HCT116 (cell line): ENCODE measurements around the gene SYNE3. TPM values are rescaled to one million over a fixed set of nuclear protein-coding genes. Genes with fewer than 3 reads are reported as not detected.

ENCODE experiments used
- ATAC-seq: fragments of 200-7000 bp; cut with Tn5 transposase; 2 replicates; pipeline ENCODE4 v1.9.1; 2020; ENCODE audit warnings: mild to moderate bottlenecking, moderate library complexity
- BruUV-seq: library from RNA; stranded (reverse); fragments of 400-500 nt; replicated peaks from 2 replicates; lab custom pipeline; 2021; lab: Mats Ljungman, UMichigan
- CTCF ChIA-PET: fragments of 300-600 bp; sonication (Branson Sonifier 250); formaldehyde crosslinking; loops from one replicate; lab custom pipeline; 2021; ENCODE audit warnings: antibody characterized with exemption; lab: Charles Lee
- POLR2A ChIA-PET: fragments of 300-600, 350-600 bp; sonication (Branson Sonifier 250); formaldehyde crosslinking; loops from one replicate; lab custom pipeline; 2021; ENCODE audit warnings: antibody characterized with exemption; lab: Charles Lee
- RAD21 ChIA-PET, 2 experiments: fragments of 300-600 bp; sonication (Branson Sonifier 250); formaldehyde crosslinking; loops; one replicate each; lab custom pipeline; 2023; ENCODE audit warnings: low total read pairs in 2 of 2; ENCODE audit not compliant: uncharacterized antibody in 2 of 2, unreplicated experiment in 2 of 2, low non-redundant PET in 1 of 2; lab: Charles Lee
- DNase-seq: peaks from one replicate; pipeline ENCODE4 v3.0.0-alpha.2; 2010; ENCODE audit warnings: low read depth, low spot score
- H2AFZ ChIP-seq: fragments of 200-600 bp; shearing (Covaris generic), sonication (generic); 2 replicates; pipeline ENCODE4 v1.6.1; 2017; ENCODE audit warnings: low read depth, mixed run types, mixed read lengths, antibody characterized with exemption, low read length; ENCODE audit not compliant: poor library complexity, severe bottlenecking
- H3K27ac ChIP-seq: 2 replicates; pipeline ENCODE4 v1.5.1; 2012; ENCODE audit warnings: low read depth, low read length
- H3K27me3 ChIP-seq: fragments of 200-600 bp; sonication (generic); 2 replicates; pipeline ENCODE4 v1.6.1; 2016; ENCODE audit warnings: mixed run types, low read length, mixed read lengths; ENCODE audit not compliant: insufficient read depth
- H3K36me3 ChIP-seq, 2 experiments: fragments of 200-500 bp in 1 of 2; fragments of 200-600 bp in 1 of 2; sonication (Bioruptor generic) in 1 of 2; sonication (generic) in 1 of 2; 2 replicates each; pipeline versions ENCODE4 v1.5.1 to v1.6.1; 2014 to 2016; ENCODE audit warnings: low read length in 2 of 2, inconsistent platforms in 1 of 2, mixed read lengths in 1 of 2, mixed run types in 1 of 2; ENCODE audit not compliant: insufficient read depth in 2 of 2, control insufficient read depth in 1 of 2
- H3K4me1 ChIP-seq, 2 experiments: fragments of 200-600 bp in 1 of 2; sonication (generic) in 1 of 2; 2 replicates each; pipeline versions ENCODE4 v1.5.1 to v1.6.1; 2012 to 2017; ENCODE audit warnings: low read length in 2 of 2, inconsistent platforms in 1 of 2, mild to moderate bottlenecking in 1 of 2, mixed read lengths in 1 of 2, mixed run types in 1 of 2, moderate library complexity in 1 of 2; ENCODE audit not compliant: insufficient read depth in 2 of 2, control insufficient read depth in 1 of 2
- H3K4me2 ChIP-seq: fragments of 200-600 bp; sonication (generic); 2 replicates; pipeline ENCODE4 v1.6.1; 2017; ENCODE audit warnings: mixed run types, low read length, mixed read lengths
- H3K4me3 ChIP-seq, 2 experiments: fragments of 200-600 bp in 1 of 2; sonication (generic) in 1 of 2; replicated peaks in 1 of 2; 2 replicates each; pipeline ENCODE4 v1.5.1; 2011 to 2016; ENCODE audit warnings: low read length in 2 of 2, control low read depth in 1 of 2, low read depth in 1 of 2, mild to moderate bottlenecking in 1 of 2, mixed read lengths in 1 of 2, mixed run types in 1 of 2
- H3K79me2 ChIP-seq: fragments of 200-600 bp; sonication (generic); 2 replicates; pipeline ENCODE4 v1.6.1; 2017; ENCODE audit warnings: mild to moderate bottlenecking, mixed run types, low read length, moderate library complexity, mixed read lengths; ENCODE audit not compliant: insufficient read depth
- H3K9ac ChIP-seq: fragments of 200-600 bp; sonication (generic); 2 replicates; pipeline ENCODE4 v1.6.1; 2016; ENCODE audit warnings: low read length, mixed read lengths
- H3K9me2 ChIP-seq: fragments of 200-600 bp; sonication (generic), shearing (Covaris generic); 2 replicates; pipeline ENCODE4 v1.6.1; 2017; ENCODE audit warnings: mixed run types, mild to moderate bottlenecking, moderate library complexity; ENCODE audit not compliant: insufficient read depth
- H3K9me3 ChIP-seq, 2 experiments: fragments of 200-500 bp in 1 of 2; fragments of 200-600 bp in 1 of 2; sonication (Bioruptor generic) in 1 of 2; sonication (generic) in 1 of 2; 2 replicates each; pipeline ENCODE4 v1.6.1; 2014 to 2017; ENCODE audit warnings: low read length in 2 of 2, mixed read lengths in 2 of 2, inconsistent platforms in 1 of 2, low read depth in 1 of 2, mild to moderate bottlenecking in 1 of 2, mixed run types in 1 of 2, moderate library complexity in 1 of 2; ENCODE audit not compliant: control insufficient read depth in 1 of 2, insufficient read depth in 1 of 2
- H4K20me1 ChIP-seq: fragments of 200-600 bp; sonication (generic), shearing (Covaris generic); 2 replicates; pipeline ENCODE4 v1.6.1; 2017; ENCODE audit warnings: mixed run types, mild to moderate bottlenecking, moderate library complexity; ENCODE audit not compliant: insufficient read depth
- ATF3 ChIP-seq: IDR thresholded peaks from 2 replicates; pipeline ENCODE4 v1.6.1; 2012
- CBX3 ChIP-seq: IDR thresholded peaks from 2 replicates; pipeline ENCODE4 v1.6.1; 2012; ENCODE audit warnings: low read depth
- EGR1 ChIP-seq: IDR thresholded peaks from 2 replicates; pipeline ENCODE4 v1.6.1; 2012; ENCODE audit warnings: low read depth
- FOSL1 ChIP-seq: IDR thresholded peaks from 2 replicates; pipeline ENCODE4 v1.6.1; 2012; ENCODE audit warnings: low read depth
- JUND ChIP-seq: IDR thresholded peaks from 2 replicates; pipeline ENCODE4 v1.6.1; 2012
- POLR2A ChIP-seq: IDR thresholded peaks from 2 replicates; pipeline ENCODE4 v1.7.0; 2011; ENCODE audit warnings: borderline replicate concordance; ENCODE audit not compliant: insufficient read depth, insufficient read length; ENCODE audit errors: extremely low read depth
- RAD21 ChIP-seq: IDR thresholded peaks from 2 replicates; pipeline ENCODE4 v1.6.1; 2012; ENCODE audit warnings: low read depth, mild to moderate bottlenecking
- SIN3A ChIP-seq: IDR thresholded peaks from 2 replicates; pipeline ENCODE4 v1.6.1; 2012; ENCODE audit warnings: low read depth
- TCF7L2 ChIP-seq: IDR thresholded peaks from 2 replicates; pipeline ENCODE4 v1.7.0; 2011; ENCODE audit warnings: borderline replicate concordance, inconsistent platforms; ENCODE audit not compliant: insufficient read depth, insufficient read length; ENCODE audit errors: extremely low read depth
- YY1 ChIP-seq: IDR thresholded peaks from 2 replicates; pipeline ENCODE4 v1.6.1; 2011; ENCODE audit warnings: low read length, low read depth, moderate library complexity, mild to moderate bottlenecking; ENCODE audit not compliant: insufficient replicate concordance; ENCODE audit errors: extremely low read depth
- ZNF274 ChIP-seq: fragments of 200-500 bp; sonication (Bioruptor generic); IDR thresholded peaks from 2 replicates; pipeline ENCODE4 v1.6.1; 2014; ENCODE audit warnings: mild to moderate bottlenecking, low read depth, low read length, inconsistent platforms
- intact Hi-C: fragments of 100-400 bp; cut with micrococcal nuclease; formaldehyde crosslinking; loops from 2 replicates; pipeline ENCODE4 v1.10.0; 2022
- total RNA-seq: library from RNA; stranded (reverse); gene quantifications from one replicate; pipeline ENCODE4 v1.2.1, GENCODE V29; 2021; ENCODE audit not compliant: unreplicated experiment

SYNE3 gene
- total RNA-seq, 1 experiment from 2014 or later, result 3.6 TPM

DNA sequence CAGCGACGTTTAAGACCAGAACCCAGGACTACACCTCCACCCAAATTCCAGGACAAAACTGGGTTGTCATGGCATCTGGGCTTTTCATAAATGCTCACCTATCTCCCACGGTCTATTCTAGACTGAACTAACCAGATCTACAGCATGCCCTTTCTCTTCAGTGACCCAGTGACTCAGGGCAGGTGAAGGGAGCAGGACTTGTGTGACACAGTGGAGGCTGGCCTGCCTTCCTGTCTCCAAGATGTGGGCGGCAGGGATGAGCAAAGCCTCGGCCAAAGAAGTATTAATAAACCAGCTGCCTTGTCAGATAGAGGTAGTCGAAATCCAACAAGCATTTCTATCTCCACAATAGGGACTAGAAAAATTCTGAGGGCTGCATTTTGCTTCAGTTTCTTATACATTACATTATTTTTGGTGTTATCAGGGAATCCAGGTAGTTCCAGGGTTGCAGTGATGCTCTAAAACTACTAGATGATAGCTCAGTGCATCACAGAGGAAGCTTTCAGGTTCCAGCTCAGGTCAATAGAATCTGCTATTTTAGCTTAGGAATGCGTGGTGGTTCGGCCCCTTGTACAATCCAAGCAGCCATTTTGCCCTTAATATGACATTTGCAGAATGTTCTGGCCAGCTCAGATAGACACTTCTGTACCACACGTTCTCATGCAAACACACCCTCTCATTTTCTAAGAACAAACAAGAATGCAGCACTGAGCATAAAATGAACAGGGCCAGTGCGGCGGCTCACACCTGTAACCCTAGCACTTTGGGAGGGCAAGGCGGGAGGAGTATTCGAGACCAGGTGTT, 14.2 kb upstream of the SYNE3 start (continued):
- TF ChIP-seq YY1 (no peak), ZNF274 (no peak), TCF7L2 (no peak), RAD21 (no peak), JUND (no peak), FOSL1 (no peak), SIN3A (no peak), POLR2A (no peak)

DNA sequence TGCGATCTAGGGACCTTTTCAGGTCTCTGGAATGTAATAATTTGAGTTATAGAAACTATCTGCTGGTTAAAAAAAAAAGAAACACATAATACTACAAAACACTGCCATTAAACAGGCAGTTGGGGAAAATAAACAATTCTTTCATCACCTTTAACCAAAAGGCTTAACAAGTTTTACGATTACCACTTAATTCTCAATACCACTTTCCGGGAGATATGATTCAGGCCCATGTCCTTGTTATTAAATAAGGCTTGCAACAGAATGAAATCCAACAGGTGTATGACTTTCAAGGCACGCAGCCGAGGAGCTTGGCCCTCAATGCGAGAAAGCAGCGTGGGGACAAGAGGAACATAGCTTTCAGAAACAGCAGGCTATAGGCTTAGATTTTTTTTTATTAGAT, 12.8 kb upstream of the SYNE3 start:
- ChIA-PET RAD21 (no interaction called here), POLR2A (no interaction called here), CTCF (interaction anchor here (1.5 to 2.9 kb wide), 2 partner anchors 46 to 87 kb away, joined by 3 to 32 read pairs; no protein-coding TSS in a partner anchor)
- Histone ChIP-seq H3K9me3 (no peaks in the 10 kb centered on the region), H3K27me3 (no peaks in the 10 kb centered on the region), H3K27ac (no peak overlapping the region), H3K9ac (no peak overlapping the region), H3K36me3 (peaks cover 0 to 3% of the 10 kb centered on the region in 2 experiments; a peak in 2 of 4 replicates), H3K4me1 (peaks cover 38 to 72% of the 10 kb centered on the region in 2 experiments), H3K79me2 (peaks cover 54% of the 10 kb centered on the region), H3K9me2 (no peaks in the 10 kb centered on the region), H3K4me3 (no peak overlapping the region), H3K4me2 (no peak overlapping the region), H2AFZ (no peak overlapping the region), H4K20me1 (peaks cover 6% of the 10 kb centered on the region; the same call in 1 of the 2 replicates)
- TF ChIP-seq TCF7L2 (no peak), ATF3 (no peak), CBX3 (no peak), SIN3A (no peak), EGR1 (no peak)
- ATAC-seq (no peak), DNase-seq (no peak)
- no TSS peak for BruUV-seq
- intact Hi-C loops, result no loop called here
